Dermis blood vessel endothelial cell (primary cell): ENCODE measurements around the gene LHFPL3. TPM values are rescaled to one million over a fixed set of nuclear protein-coding genes. Genes with fewer than 3 reads are reported as not detected.
"Not testable (repeated sequence)": the region's sequence is repeated elsewhere in the genome, so short reads cannot be mapped to it uniquely, and the experiment has no call there.

Experiments
- DNase-seq: peaks from one replicate; pipeline ENCODE4 v3.0.0; 2010
- total RNA-seq: library from RNA; depleted of rRNA; stranded (reverse); fragments of >200 nt; gene quantifications from 2 replicates; pipeline ENCODE4 v1.2.3, GENCODE V29; 2014

LHFPL3 gene
- total RNA-seq, 1 donor from 2014 or later: not detected

DNA sequence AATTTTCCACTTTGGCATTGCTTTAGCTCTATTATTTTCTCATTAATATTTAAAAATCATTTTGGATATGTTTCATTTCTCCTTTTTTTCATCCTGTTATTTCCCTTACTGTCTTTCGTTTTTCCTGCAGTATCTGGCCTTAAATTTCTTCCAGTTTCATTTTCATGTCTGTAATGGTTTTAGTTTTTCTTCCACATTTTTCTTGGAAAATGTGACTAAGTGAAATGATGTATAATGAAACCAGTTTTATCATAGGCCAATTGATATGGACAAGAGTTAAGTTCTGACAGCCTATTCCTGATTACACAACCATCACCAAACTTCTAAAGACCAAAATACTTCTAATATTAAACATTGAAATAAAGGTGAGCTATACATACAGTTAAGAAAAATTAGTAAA lies 158.5 kb downstream of the LHFPL3 start:
- no peak for DNase-seq

GRCh38 chr7:104487642-104488041 lies 159.2 kb downstream of the LHFPL3 start:
- no peak for DNase-seq

- DNase-seq: no peak
These were observed 169.1 kb downstream of the LHFPL3 start for GRCh38 chr7:104497379-104497967.

- DNase-seq: no peak
These were observed 171.6 kb downstream of the LHFPL3 start for GRCh38 chr7:104499975-104500374.

GRCh38 chr7:104509874-104510273 lies 181.5 kb downstream of the LHFPL3 start:
- DNase-seq: no peak

GRCh38 chr7:104524853-104525252 lies 196.4 kb downstream of the LHFPL3 start:
- no peak for DNase-seq

- DNase-seq: no peak
These were observed 199.7 kb downstream of the LHFPL3 start for GRCh38 chr7:104528142-104528541.

GRCh38 chr7:104529567-104529966 lies 201.2 kb downstream of the LHFPL3 start:
- DNase-seq: no peak

DNA sequence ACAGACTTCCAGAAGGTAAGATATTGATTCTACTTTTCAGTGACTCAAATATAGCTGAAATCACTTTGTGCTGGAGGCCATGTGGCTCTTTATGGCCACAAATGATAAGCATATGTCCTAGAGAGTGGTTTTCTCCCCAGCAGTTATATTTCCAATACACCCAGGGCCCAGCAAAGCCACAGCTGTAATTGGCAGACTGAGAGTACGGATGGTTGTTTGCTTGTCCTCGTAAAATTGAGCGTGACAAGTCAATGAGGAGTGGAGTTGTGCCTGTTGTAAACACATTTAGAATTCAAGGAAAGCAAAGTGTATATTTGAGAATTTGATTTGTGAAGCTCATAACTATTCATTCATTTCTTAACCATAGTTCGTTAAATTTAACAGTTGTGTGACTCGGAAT lies 201.8 kb downstream of the LHFPL3 start:
- no peak for DNase-seq

GRCh38 chr7:104534149-104534548 lies 205.7 kb downstream of the LHFPL3 start:
- no peak for DNase-seq

- DNase-seq: no peak
These were observed 207.4 kb downstream of the LHFPL3 start for GRCh38 chr7:104535841-104536240.

- DNase-seq: no peak
These were observed 208.6 kb downstream of the LHFPL3 start for GRCh38 chr7:104536956-104537355.

GRCh38 chr7:104538152-104538551 lies 209.7 kb downstream of the LHFPL3 start:
- DNase-seq: no peak

- no peak for DNase-seq
These were observed 213.5 kb downstream of the LHFPL3 start for GRCh38 chr7:104541897-104542296.

GRCh38 chr7:104548861-104549260 lies 220.5 kb downstream of the LHFPL3 start:
- peak; percentile 7 for DNase-seq

- DNase-seq: no peak
These were observed 222.0 kb downstream of the LHFPL3 start for GRCh38 chr7:104550362-104550761.

- DNase-seq: no peak
These were observed 222.8 kb downstream of the LHFPL3 start for GRCh38 chr7:104551226-104551625.

GRCh38 chr7:104552102-104552501 lies 223.7 kb downstream of the LHFPL3 start:
- peak; percentile 66 for DNase-seq

GRCh38 chr7:104553074-104553473 lies 224.7 kb downstream of the LHFPL3 start:
- no peak for DNase-seq

GRCh38 chr7:104563350-104563901 lies 235.0 kb downstream of the LHFPL3 start:
- DNase-seq: not testable (repeated sequence)

DNA sequence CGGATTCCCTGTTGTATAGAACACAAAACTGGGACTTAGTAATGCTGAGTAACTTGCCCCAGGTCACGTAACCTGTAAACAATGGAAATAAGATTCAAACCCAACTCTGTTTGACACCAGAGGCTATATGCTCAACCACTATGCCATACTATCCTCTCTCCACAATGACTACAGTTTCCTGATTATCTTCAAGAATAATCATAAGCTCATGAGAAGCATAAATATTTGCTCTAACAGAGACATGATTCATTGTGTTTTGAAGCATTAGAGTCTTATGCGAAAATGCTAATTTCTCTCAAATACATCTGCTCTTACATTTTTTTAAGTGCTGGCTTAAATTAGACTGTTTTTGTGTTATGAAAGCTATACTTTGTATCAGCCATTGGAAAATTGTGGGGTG lies 241.3 kb downstream of the LHFPL3 start:
- no peak for DNase-seq

DNA sequence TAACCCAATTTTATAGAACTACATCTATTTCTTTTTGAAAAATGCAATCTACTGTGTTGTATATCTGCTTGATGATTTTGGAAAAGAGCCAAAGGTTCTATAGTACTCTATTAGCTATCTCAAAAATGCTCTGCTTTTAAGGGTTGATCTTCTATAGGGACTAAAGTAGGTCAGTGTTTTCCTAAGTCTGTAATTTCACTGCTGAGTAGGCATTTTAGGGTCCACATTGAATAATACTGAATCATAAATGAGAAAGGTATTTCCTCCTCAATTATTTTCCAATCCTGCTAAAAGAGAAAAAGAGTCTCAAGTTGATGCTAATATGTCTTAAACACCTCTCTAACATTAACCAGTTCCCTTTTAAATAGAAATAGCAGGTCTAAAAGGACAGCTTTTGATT lies 244.2 kb downstream of the LHFPL3 start:
- no peak for DNase-seq

GRCh38 chr7:104584620-104585019 lies 256.2 kb downstream of the LHFPL3 start:
- DNase-seq: no peak

GRCh38 chr7:104595591-104595990 lies 267.2 kb downstream of the LHFPL3 start:
- DNase-seq: not testable (repeated sequence)

DNA sequence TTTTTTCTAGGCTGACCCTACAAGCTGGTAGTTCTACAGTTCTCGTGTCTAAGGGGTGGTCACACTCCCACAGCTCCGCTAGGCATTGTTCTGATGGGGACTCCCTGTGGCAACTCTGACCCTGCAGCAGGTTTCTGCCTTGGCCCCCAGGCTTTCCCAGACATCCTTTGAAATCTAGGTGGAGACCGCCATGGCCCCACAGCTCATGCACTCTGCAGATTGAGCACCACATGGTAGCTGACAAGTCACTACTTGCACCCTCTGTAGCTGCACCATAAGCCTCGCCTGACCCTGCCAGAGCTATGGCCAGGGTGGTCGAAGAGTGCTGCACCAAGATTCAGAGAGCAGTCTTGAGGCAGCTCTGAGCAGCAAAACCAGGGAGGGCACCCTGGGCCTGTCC lies 275.6 kb downstream of the LHFPL3 start:
- DNase-seq: no peak
